BJ (cell line): ENCODE measurements around the gene PPIF. TPM values are rescaled to one million over a fixed set of nuclear protein-coding genes. Genes with fewer than 3 reads are reported as not detected.

Experiments used
- CTCF ChIA-PET: fragments of 350-600 bp; formaldehyde crosslinking; extraction: SDS; loops from one replicate; lab custom pipeline; 2021; ENCODE audit warnings: antibody characterized with exemption, inconsistent platforms; lab: Yijun Ruan, JAX
- POLR2A ChIA-PET: fragments of 300-600 bp; sonication (Branson Sonifier 250); formaldehyde crosslinking; extraction: SDS; loops from one replicate; lab custom pipeline; 2021; ENCODE audit warnings: antibody characterized with exemption; lab: Charles Lee
- DNase-seq: peaks from one replicate; pipeline ENCODE4 v3.0.0-alpha.2; 2011; ENCODE audit warnings: low read depth
- H3K27me3 ChIP-seq: 2 replicates; pipeline ENCODE4 v1.6.0; 2011; ENCODE audit warnings: low read length; ENCODE audit not compliant: control insufficient read depth, insufficient read depth
- H3K36me3 ChIP-seq: 2 replicates; pipeline ENCODE4 v1.5.1; 2011; ENCODE audit warnings: low read length; ENCODE audit not compliant: control insufficient read depth, insufficient read depth
- H3K4me3 ChIP-seq: 2 replicates; pipeline ENCODE4 v1.5.1; 2011; ENCODE audit warnings: low read depth, mild to moderate bottlenecking, control low read depth, low read length
- polyA plus RNA-seq: library from polyadenylated mRNA; depleted of rRNA; stranded (reverse); fragments of >200 nt; gene quantifications from 2 replicates; pipeline ENCODE4 v1.2.3, GENCODE V29; 2011
- TF ChIP-seq, protein P1 (sequence below): IDR thresholded peaks from 2 replicates; pipeline ENCODE4 v1.5.1; 2011; ENCODE audit warnings: low read depth, mild to moderate bottlenecking, control low read depth, inconsistent platforms, low read length, moderate library complexity; ENCODE audit not compliant: insufficient read depth

Gene PPIF
- polyA plus RNA-seq, 1 experiment: 73.9 TPM

DNA sequence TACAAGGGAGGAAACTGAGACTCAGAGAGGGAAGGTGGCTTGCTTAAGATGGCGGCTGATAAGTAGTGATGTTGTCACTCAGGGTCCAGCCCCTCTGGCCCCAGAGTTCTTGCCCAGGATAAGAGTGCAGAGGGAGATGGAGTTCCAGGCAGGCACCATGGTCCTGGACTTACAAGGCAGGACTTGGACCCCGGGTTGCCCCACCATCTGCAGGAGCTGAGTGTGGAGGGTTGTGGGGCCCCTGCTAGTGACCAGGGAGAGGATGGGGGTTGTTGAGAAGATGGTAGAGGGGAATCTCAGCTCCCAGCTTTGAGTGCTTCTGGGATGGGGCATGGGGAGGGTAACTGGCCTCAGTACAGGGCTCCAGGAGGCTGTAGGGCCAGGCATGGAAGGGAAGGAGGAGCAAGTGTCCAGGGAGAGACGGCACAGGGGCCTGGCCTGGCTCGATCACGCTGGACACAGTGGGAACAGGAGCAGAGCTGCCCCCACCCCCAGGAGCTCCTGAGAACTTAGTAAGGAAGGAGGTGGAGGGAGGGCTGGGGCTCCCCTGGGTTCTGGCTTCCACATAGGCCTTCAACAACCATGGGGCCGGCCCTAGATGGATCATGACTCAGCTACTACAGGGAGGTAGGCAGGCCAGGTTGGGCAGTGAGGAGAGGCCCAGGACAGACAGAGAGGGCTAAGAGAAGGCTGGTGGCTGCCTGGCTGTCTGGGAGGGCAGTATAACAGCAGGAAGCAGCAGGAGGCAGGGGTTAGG lies 28.2 kb downstream of the PPIF start:
- CTCF ChIA-PET: interaction anchor here (0.6 to 5.0 kb wide), 17 partner anchors 23 to 681 kb away, joined by 3 to 56 read pairs (median 5); partner anchors contain the start of gene ZCCHC24
- POLR2A ChIA-PET: no interaction called here
- DNase-seq: no peak
- Histone ChIP-seq H3K36me3 (no peaks in the 10 kb centered on the region), H3K27me3 (no peaks in the 10 kb centered on the region), H3K4me3 (no peak overlapping the region)
- TF ChIP-seq, protein P1, sequence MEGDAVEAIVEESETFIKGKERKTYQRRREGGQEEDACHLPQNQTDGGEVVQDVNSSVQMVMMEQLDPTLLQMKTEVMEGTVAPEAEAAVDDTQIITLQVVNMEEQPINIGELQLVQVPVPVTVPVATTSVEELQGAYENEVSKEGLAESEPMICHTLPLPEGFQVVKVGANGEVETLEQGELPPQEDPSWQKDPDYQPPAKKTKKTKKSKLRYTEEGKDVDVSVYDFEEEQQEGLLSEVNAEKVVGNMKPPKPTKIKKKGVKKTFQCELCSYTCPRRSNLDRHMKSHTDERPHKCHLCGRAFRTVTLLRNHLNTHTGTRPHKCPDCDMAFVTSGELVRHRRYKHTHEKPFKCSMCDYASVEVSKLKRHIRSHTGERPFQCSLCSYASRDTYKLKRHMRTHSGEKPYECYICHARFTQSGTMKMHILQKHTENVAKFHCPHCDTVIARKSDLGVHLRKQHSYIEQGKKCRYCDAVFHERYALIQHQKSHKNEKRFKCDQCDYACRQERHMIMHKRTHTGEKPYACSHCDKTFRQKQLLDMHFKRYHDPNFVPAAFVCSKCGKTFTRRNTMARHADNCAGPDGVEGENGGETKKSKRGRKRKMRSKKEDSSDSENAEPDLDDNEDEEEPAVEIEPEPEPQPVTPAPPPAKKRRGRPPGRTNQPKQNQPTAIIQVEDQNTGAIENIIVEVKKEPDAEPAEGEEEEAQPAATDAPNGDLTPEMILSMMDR: no peak

DNA sequence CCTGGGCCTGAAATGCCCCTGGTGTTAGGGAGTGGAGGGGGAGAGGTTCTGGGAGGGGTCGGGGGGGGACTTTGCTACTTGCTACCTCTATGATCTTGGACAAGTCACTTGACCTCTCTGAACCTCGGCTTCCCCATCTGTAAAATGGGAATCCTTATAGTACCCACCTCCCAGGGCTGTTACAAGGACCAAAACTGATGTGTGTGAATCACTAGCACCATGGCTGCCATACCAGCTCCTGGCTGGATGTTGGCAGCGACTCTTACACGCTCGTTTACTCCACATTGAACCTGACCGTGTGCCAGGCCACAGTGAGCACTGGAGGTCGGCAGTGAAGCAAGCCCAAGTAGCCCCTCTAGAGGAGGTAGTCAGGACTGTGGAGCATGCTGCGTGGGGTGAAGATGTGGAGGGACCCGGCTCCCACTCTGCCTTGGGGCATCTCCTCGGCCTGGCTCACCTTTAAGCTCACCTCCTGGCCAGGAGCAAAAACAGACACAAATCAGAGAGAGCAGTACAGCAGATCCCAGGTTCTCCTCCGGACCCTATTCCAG lies 28.9 kb downstream of the PPIF start:
- TF ChIP-seq, protein P1: no peak
- ChIA-PET CTCF (interaction anchor here (0.6 to 5.0 kb wide), 10 partner anchors 25 to 681 kb away, joined by 3 to 56 read pairs (median 5); partner anchors contain the start of gene ZCCHC24), POLR2A (no interaction called here)
- no peak for DNase-seq
- H3K4me3 ChIP-seq: no peak overlapping the region
- H3K27me3 ChIP-seq: no peaks in the 10 kb centered on the region
- H3K36me3 ChIP-seq: no peaks in the 10 kb centered on the region

DNA sequence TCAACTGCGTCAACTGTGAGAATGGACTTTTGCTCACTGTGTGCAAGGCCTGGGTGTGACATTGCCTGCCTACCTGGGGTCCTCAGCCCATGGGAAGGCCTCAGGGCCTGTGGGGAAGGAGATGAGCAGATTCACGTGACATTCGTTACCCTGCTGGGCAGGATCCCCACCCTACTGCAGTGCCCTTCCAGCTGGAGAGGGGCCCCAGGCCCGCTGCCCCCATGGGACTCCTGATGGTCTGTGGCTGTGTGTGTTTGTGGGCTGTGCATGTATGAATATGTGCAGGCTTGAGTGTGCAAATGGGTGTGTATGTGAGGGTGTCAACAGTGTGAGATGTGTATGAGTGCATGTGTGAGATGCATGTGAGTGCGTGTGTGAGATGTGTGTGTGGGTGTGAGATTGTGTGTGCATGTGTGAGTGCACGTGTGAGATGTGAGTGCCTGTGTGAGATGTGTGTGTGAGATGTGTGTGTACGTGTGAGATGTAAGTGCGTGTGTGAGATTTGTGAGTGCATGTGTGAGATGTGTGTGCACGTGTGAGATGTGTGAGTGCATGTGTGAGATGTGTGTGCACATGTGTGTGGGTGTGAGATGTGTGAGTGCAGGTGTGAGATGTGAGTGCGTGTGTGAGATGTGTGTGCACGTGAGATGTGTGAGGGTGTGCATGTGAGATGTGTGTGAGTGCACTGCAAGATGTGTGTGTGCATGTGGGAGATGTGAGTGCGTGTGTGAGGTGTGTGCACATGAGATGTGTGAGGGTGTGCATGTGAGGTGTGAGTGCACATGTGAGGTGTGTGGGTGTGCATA lies 29.7 kb downstream of the PPIF start:
- TF ChIP-seq, protein P1: no peak
- H3K27me3 ChIP-seq: no peaks in the 10 kb centered on the region
- no peak for DNase-seq
- ChIA-PET POLR2A (no interaction called here), CTCF (interaction anchor here (4.0 to 5.0 kb wide), 2 partner anchors 69 to 91 kb away, joined by 22 to 56 read pairs; partner anchors contain the start of gene ZCCHC24)
- H3K4me3 ChIP-seq: no peak overlapping the region
- H3K36me3 ChIP-seq: no peaks in the 10 kb centered on the region

DNA sequence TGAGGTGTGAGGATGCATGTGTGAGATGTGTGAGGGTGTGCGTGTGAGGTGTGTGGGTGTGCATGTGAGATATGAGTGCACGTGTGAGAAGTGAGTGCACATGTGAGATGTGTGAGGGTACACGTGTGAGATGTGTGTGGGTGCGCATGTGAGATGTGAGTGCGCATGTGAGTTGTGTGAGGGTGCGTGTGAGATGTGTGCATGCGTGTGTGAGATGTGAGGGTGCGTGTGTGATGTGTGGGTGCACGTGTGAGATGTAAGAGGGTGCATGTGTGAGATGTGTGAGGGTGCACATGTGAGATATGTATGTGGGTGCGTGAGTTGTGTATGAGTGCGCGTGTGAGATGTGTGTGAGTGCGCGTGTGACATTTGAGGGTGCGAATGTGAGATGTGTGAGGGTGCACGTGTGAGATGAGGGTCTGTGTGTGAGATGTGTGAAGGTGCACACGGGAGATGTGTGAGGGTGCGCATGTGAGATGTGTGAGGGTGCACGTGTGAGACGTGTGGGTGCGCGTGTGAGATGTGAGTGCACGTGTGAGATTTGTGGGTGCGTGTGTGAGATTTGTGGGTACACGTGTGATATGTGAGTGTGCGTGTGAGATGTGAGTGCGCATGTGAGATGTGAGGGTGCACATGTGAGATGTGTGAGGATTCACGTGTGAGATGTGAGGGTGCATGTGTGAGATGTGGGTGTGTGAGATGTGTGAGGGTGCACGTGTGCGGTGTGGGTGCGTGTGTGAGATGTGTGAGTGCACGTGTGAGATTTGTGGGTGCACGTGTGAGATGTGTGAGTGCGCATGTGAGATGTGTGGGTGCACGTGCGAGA lies 30.5 kb downstream of the PPIF start:
- CTCF ChIA-PET: no interaction called here
- TF ChIP-seq, protein P1: no peak
- H3K36me3 ChIP-seq: peaks cover 2% of the 10 kb centered on the region; the same call in 1 of the 2 replicates
- no peak for DNase-seq
- H3K27me3 ChIP-seq: no peaks in the 10 kb centered on the region
- no peak overlapping the region for H3K4me3 ChIP-seq
- POLR2A ChIA-PET: no interaction called here
